Activated CD8-positive, alpha-beta T cell treated with anti-CD3 and anti-CD28 coated beads for 36 hours (primary cell): ENCODE results near the gene RIMS1. TPM values are rescaled to one million over a fixed set of nuclear protein-coding genes. Genes with fewer than 3 reads are reported as not detected.
"Not testable (repeated sequence)": the region's sequence is repeated elsewhere in the genome, so short reads cannot be mapped to it uniquely, and the experiment has no call there.

Experiments used
- ATAC-seq: fragments of 200-7000 bp; cut with Tn5 transposase; one replicate; pipeline ENCODE4 v1.10.0; 2021; ENCODE audit warnings: mild to moderate bottlenecking, moderate library complexity
- CTCF ChIA-PET: fragments of 350-600 bp; sonication (Branson Sonifier 250); formaldehyde crosslinking; loops from one replicate; lab custom pipeline; 2021; ENCODE audit warnings: antibody characterized with exemption; lab: Charles Lee
- POLR2A ChIA-PET: fragments of 350-600 bp; sonication (Branson Sonifier 250); formaldehyde crosslinking; loops from one replicate; lab custom pipeline; 2021; ENCODE audit warnings: antibody characterized with exemption; lab: Charles Lee
- DNase-seq: peaks from one replicate; pipeline ENCODE4 v3.0.0-alpha.2; 2020
- H3K27ac Mint-ChIP-seq: one replicate; pipeline ENCODE4 v1.8.0; 2021; ENCODE audit warnings: mild to moderate bottlenecking, mixed read lengths
- H3K27me3 Mint-ChIP-seq: one replicate; pipeline ENCODE4 v1.8.0; 2021; ENCODE audit warnings: mixed read lengths
- H3K36me3 Mint-ChIP-seq: one replicate; pipeline ENCODE4 v1.8.0; 2021; ENCODE audit warnings: low read depth, mixed read lengths
- H3K4me1 Mint-ChIP-seq: one replicate; pipeline ENCODE4 v1.8.0; 2021; ENCODE audit warnings: low read depth, mixed read lengths
- H3K4me3 Mint-ChIP-seq: one replicate; pipeline ENCODE4 v1.8.0; 2021; ENCODE audit warnings: mild to moderate bottlenecking, moderate library complexity, mixed read lengths
- H3K9me3 Mint-ChIP-seq: one replicate; pipeline ENCODE4 v1.8.0; 2021; ENCODE audit warnings: mixed read lengths
- intact Hi-C: fragments of 100-400 bp; cut with micrococcal nuclease; formaldehyde crosslinking; loops from one replicate; pipeline ENCODE4 v1.10.0; 2022
- total RNA-seq, 2 experiments: library from RNA; stranded (reverse); gene quantifications; one replicate each; pipeline ENCODE4 v1.2.3, GENCODE V29; 2021
- TF ChIP-seq, protein P1 (sequence below): fragments of 200-600 bp; IDR thresholded peaks from one replicate; pipeline ENCODE4 v1.8.0; 2022; ENCODE audit warnings: antibody characterized with exemption, mild to moderate bottlenecking

Gene RIMS1
- total RNA-seq, 2 experiments from 2014 or later, result not detected

DNA sequence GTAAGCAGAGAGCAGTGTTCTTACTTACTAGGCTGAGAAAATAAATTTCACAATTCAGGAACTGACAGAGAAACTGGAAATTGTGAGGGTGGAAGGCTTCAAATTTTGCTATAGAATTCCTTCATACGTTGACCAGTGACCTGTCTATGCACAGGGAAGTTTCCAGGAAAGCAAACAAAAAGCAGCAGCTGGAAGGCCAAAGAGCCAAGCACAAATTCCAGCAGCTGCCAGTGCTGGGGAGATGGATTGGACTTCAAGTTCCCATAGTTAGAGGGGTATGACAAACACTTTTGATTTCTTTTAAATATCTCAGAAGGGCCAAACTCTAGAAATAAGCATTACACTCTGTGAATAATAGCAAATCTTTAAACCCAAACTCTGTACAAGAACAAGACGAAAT lies 436.4 kb downstream of the RIMS1 start:
- DNase-seq (no peak), ATAC-seq (no peak)
- intact Hi-C loops, result no loop called here
- ChIA-PET POLR2A (no interaction called here), CTCF (no interaction called here)
- Mint-ChIP-seq H3K4me3 (no peak overlapping the region), H3K27me3 (no peaks in the 10 kb centered on the region), H3K4me1 (no peaks in the 10 kb centered on the region), H3K9me3 (no peaks in the 10 kb centered on the region), H3K36me3 (no peaks in the 10 kb centered on the region), H3K27ac (no peak overlapping the region)
- TF ChIP-seq, protein P1, sequence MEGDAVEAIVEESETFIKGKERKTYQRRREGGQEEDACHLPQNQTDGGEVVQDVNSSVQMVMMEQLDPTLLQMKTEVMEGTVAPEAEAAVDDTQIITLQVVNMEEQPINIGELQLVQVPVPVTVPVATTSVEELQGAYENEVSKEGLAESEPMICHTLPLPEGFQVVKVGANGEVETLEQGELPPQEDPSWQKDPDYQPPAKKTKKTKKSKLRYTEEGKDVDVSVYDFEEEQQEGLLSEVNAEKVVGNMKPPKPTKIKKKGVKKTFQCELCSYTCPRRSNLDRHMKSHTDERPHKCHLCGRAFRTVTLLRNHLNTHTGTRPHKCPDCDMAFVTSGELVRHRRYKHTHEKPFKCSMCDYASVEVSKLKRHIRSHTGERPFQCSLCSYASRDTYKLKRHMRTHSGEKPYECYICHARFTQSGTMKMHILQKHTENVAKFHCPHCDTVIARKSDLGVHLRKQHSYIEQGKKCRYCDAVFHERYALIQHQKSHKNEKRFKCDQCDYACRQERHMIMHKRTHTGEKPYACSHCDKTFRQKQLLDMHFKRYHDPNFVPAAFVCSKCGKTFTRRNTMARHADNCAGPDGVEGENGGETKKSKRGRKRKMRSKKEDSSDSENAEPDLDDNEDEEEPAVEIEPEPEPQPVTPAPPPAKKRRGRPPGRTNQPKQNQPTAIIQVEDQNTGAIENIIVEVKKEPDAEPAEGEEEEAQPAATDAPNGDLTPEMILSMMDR, result no peak

DNA sequence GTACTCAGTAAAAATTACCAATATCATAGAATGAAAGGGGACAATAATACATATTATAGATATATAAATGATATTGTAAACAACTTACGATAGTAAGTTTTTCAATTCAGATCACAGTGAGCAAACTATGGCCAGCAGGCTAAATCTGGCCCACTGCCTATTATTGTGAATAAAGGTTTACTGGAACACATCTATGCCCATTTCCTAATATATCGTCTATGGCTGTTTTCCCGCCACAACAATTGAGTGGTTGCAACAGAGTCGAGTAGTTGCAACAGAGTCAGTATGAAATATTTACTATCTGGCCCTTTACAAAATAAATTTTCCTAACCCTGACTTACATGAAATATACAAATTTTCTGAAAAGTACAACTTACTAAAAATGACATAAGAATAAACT lies 438.2 kb downstream of the RIMS1 start:
- TF ChIP-seq, protein P1, result no peak
- intact Hi-C loops, result no loop called here
- Mint-ChIP-seq H3K4me3 (no peak overlapping the region), H3K36me3 (no peaks in the 10 kb centered on the region), H3K27ac (no peak overlapping the region), H3K9me3 (no peaks in the 10 kb centered on the region), H3K27me3 (no peaks in the 10 kb centered on the region), H3K4me1 (no peaks in the 10 kb centered on the region)
- DNase-seq (no peak), ATAC-seq (no peak)
- CTCF ChIA-PET, result no interaction called here
- POLR2A ChIA-PET, result no interaction called here

DNA sequence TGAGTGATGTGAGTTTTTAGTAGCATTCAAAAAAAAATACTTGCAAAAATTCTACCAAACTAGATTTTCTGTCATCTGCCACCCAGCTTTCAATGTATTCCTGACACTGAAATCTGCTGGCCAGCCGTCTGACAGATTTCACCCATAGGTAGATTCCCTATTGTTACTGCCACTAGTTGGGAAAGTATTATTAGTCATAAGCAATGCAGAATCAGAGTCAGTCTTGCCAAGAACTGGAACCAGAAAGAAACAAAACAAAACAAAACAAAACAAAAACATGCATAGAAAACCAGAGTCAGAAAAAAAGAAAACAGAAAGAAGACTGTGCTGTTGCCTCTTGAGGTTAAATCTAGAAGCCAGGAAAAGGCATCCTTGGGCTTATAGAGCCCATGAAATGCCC lies 442.4 kb downstream of the RIMS1 start:
- peaks cover 2% of the 10 kb centered on the region for H3K27me3 Mint-ChIP-seq
- intact Hi-C loops, result no loop called here
- POLR2A ChIA-PET, result no interaction called here
- H3K4me3 Mint-ChIP-seq, result no peak overlapping the region
- TF ChIP-seq, protein P1, result no peak
- H3K36me3 Mint-ChIP-seq, result no peaks in the 10 kb centered on the region
- no peak overlapping the region for H3K27ac Mint-ChIP-seq
- no peak for DNase-seq
- H3K4me1 Mint-ChIP-seq, result no peaks in the 10 kb centered on the region
- no peaks in the 10 kb centered on the region for H3K9me3 Mint-ChIP-seq
- CTCF ChIA-PET, result no interaction called here
- ATAC-seq, result no peak

DNA sequence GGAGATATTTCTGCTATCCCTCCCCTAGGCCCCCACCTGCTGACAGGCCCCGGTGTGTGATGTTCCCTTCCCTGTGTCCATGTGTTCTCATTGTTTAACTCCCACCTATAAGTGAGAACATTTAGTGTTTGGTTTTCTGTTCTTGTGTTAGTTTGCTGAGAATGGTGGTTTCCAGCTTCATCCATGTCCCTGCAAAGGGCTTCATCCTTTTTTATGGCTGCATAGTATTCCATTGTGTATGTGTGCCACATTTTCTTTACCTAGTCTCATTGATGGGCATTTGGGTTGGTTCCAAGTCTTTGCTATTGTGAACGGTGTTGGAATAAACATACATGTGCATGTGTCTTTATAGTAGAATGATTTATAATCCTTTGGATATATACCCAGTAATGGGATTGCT lies 448.9 kb downstream of the RIMS1 start:
- DNase-seq, H3K36me3 Mint-ChIP-seq, H3K27me3 Mint-ChIP-seq, POLR2A ChIA-PET, ATAC-seq, intact Hi-C loops, CTCF ChIA-PET, H3K4me3 Mint-ChIP-seq, H3K4me1 Mint-ChIP-seq, H3K9me3 Mint-ChIP-seq, H3K27ac Mint-ChIP-seq: not testable (repeated sequence)

DNA sequence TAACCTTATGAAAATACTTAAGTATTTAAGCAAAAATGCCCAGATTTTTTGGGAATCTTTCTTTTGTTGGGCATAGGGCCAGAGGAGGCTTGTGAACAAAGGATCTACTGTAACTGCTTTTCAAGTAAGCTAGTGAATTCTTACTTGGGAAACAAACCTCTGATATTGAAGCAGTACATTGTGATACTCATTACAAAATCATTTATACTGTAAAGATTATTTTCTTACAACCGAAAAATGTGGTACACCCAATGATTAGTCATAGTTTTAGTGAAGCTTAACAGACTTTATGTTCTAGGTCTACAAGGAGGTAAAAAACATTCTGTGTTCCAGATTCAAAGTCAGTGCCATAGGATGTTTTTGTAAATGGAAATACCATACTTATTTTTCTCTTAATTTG lies 462.6 kb downstream of the RIMS1 start:
- TF ChIP-seq, protein P1, result no peak
- no peak overlapping the region for H3K27ac Mint-ChIP-seq
- H3K4me3 Mint-ChIP-seq, result no peak overlapping the region
- no peak for ATAC-seq
- CTCF ChIA-PET, result no interaction called here
- intact Hi-C loops, result no loop called here
- POLR2A ChIA-PET, result no interaction called here
- H3K27me3 Mint-ChIP-seq, result peaks cover 5% of the 10 kb centered on the region
- no peaks in the 10 kb centered on the region for H3K4me1 Mint-ChIP-seq
- H3K36me3 Mint-ChIP-seq, result no peaks in the 10 kb centered on the region
- H3K9me3 Mint-ChIP-seq, result no peaks in the 10 kb centered on the region
- DNase-seq, result no peak
